Measurements from ENCODE around the gene PSMD3. TPM values are rescaled to one million over a fixed set of nuclear protein-coding genes. Genes with fewer than 3 reads are reported as not detected.
A peak's percentile ranks its signal among the peaks of the same experiment; 100 is the strongest.

The PSMD3 gene
- total RNA-seq, 1 experiment from 2014 or later: 174 TPM

GRCh38 chr17:39994448-39994847 lies 13.8 kb downstream of the PSMD3 start:
- no peak overlapping the region for H3K18ac ChIP-seq (ENCODE audit: insufficient read length, low read depth, low read length)
- no peak overlapping the region for H3K23ac ChIP-seq (ENCODE audit: insufficient read length, low read depth, low read length)
- no peak for DNase-seq
- H2BK12ac ChIP-seq (ENCODE audit: insufficient read length, low read depth, low read length): no peak overlapping the region
- H3K14ac ChIP-seq (ENCODE audit: insufficient read depth, low read length): no peak overlapping the region
- no peak overlapping the region for H3T11ph ChIP-seq (ENCODE audit: low read length)
- Mint-ChIP-seq H3K27ac (peak overlapping the region in 1 of 3 experiments; percentile 83; a peak in 1 of 7 replicates), H3K4me1 (no peaks in the 10 kb centered on the region), H3K9me3 (no peaks in the 10 kb centered on the region), H3K27me3 (ENCODE audit: low read depth) (no peaks in the 10 kb centered on the region), H3K36me3 (ENCODE audit: insufficient read depth in 1 of 3, low read depth in 3 of 3) (peaks cover 56 to 84% (median 77%) of the 10 kb centered on the region in 3 experiments; a peak in 6 of 7 replicates), H3K4me3 (no peak overlapping the region)
- no peak overlapping the region for H2AFZ ChIP-seq (ENCODE audit: low read length)
- no peak overlapping the region for H3K27ac ChIP-seq (ENCODE audit: insufficient read length, low read depth, low read length)
- H4K91ac ChIP-seq (ENCODE audit: insufficient read length, low read depth, low read length): no peak overlapping the region
- no peak overlapping the region for H3K4me2 ChIP-seq (ENCODE audit: insufficient read depth, insufficient read length, low read length)
- no peak overlapping the region for H2BK15ac ChIP-seq (ENCODE audit: low read depth, low read length)
- no peak for TF ChIP-seq CTCF (conservative IDR thresholded peaks at IDR 0.05)
- no peaks in the 10 kb centered on the region for H4K20me1 ChIP-seq (ENCODE audit: control insufficient read depth, insufficient read depth, insufficient read length)
- H4K5ac ChIP-seq (ENCODE audit: insufficient read length, low read depth, low read length): no peak overlapping the region
- H3K4ac ChIP-seq (ENCODE audit: low read depth, low read length): no peak overlapping the region
- H4K8ac ChIP-seq (replicated peaks; ENCODE audit: insufficient read length, low read depth, low read length): no peak overlapping the region
- H2BK5ac ChIP-seq (ENCODE audit: insufficient read length, low read length): no peak overlapping the region
- H3K9me3 ChIP-seq (ENCODE audit: control insufficient read depth, low read depth, low read length): no peaks in the 10 kb centered on the region
- no peaks in the 10 kb centered on the region for H3K79me2 ChIP-seq (ENCODE audit: insufficient read depth, low read length)
- H3K56ac ChIP-seq (ENCODE audit: insufficient read length, low read depth, low read length): no peak overlapping the region
- no peak overlapping the region for H3K9ac ChIP-seq (ENCODE audit: extremely low read depth, insufficient read length, low read length)
- H3K27me3 ChIP-seq (ENCODE audit: insufficient read depth, low read length): no peaks in the 10 kb centered on the region
- H2AK5ac ChIP-seq (ENCODE audit: insufficient read length, low read length): no peak overlapping the region
- H3K23me2 ChIP-seq (ENCODE audit: insufficient read length, low read depth, low read length, poor library complexity, severe bottlenecking): no peaks in the 10 kb centered on the region
- no peak overlapping the region for H2BK20ac ChIP-seq (ENCODE audit: low read depth, low read length, poor library complexity, severe bottlenecking)
- no peaks in the 10 kb centered on the region for H3K79me1 ChIP-seq (ENCODE audit: insufficient read depth, low read depth, low read length, poor library complexity, severe bottlenecking)
- WGBS (ENCODE audit: extremely low coverage, insufficient read length, low lambda C conversion rate): no CpG with 5 or more reads among the region's 11 CpGs
- H2BK120ac ChIP-seq (ENCODE audit: low read depth, low read length, poor library complexity, severe bottlenecking): no peak overlapping the region
- no peaks in the 10 kb centered on the region for H3K4me1 ChIP-seq (ENCODE audit: insufficient read depth, low read length)
